Ovary (tissue), 10 donors: Measurements from ENCODE around the gene ABHD16B. TPM values are rescaled to one million over a fixed set of nuclear protein-coding genes. Genes with fewer than 3 reads are reported as not detected.
A peak's percentile ranks its signal among the peaks of the same experiment; 100 is the strongest.

Source experiments
- DNase-seq, 5 donors: peaks; one replicate each; pipeline ENCODE4 v3.0.0-alpha.2; 2019 to 2020
- H3K27ac ChIP-seq, 2 donors: fragments of 200-600 bp; one replicate each; pipeline versions ENCODE4 v1.5.1 to v1.8.0; 2019 to 2022
- H3K27me3 ChIP-seq: fragments of 200-600 bp; one replicate; pipeline ENCODE4 v1.8.0; 2022
- H3K36me3 ChIP-seq: fragments of 200-600 bp; sonication (generic); one replicate; pipeline ENCODE4 v1.5.1; 2019
- H3K4me1 ChIP-seq: one replicate; pipeline ENCODE4 v1.8.1; 2013; ENCODE audit warnings: mild to moderate bottlenecking, moderate library complexity; ENCODE audit not compliant: insufficient read depth
- H3K4me3 ChIP-seq: fragments of 200-600 bp; sonication (generic); one replicate; pipeline ENCODE4 v1.5.1; 2017
- H3K9me3 ChIP-seq, 2 donors: fragments of 200-600 bp in 1 of 2; sonication (generic) in 1 of 2; one replicate each; pipeline versions ENCODE4 v1.5.1 to v1.8.1; 2013 to 2019; ENCODE audit warnings: mild to moderate bottlenecking in 1 of 2, moderate library complexity in 1 of 2
- EP300 ChIP-seq: sonication (generic); formaldehyde crosslinking; IDR thresholded peaks from one replicate; pipeline ENCODE4 v1.6.1; 2017; ENCODE audit warnings: antibody characterized with exemption
- POLR2A ChIP-seq: fragments of 450-650 bp; IDR thresholded peaks from one replicate; pipeline ENCODE4 v1.6.1; 2017; ENCODE audit warnings: antibody characterized with exemption, mild to moderate bottlenecking, moderate library complexity
- WGBS, 3 donors: extraction: QIAGEN DNeasy Blood & Tissue Kit in 1 of 3; methylation state at CpG; one replicate each; pipeline versions ENCODE4 v1.1.5 to v1.1.7; 2013 to 2017; 5-methylcytosine and 5-hydroxymethylcytosine counted together
- intact Hi-C, 4 donors: fragments of 100-400 bp; cut with DNase I; formaldehyde crosslinking; loops; one replicate each; pipeline versions ENCODE4 v1.11.0 to v1.15.1; 2022 to 2023
- long read RNA-seq, 3 donors: library from polyadenylated mRNA in 2 of 3; unstranded in 2 of 3; transcript quantifications; one replicate each; pipeline ENCODE4 v2.0.0 and lab custom pipeline, GENCODE V29; 2021 to 2026
- polyA plus RNA-seq, 2 donors: library from polyadenylated mRNA; stranded (reverse); fragments of 200-250 nt in 1 of 2; fragments of 350-450 nt in 1 of 2; fragmentation: Illumina TruSeq in 1 of 2; extraction: RNeasy Lipid Tissue Mini Kit (QIAGEN cat#74804) in 1 of 2; gene quantifications; one replicate each; pipeline ENCODE4 v1.2.3, GENCODE V29; 2013 to 2014
- total RNA-seq, 7 donors: library from RNA; depleted of rRNA in 2 of 7; stranded (reverse); fragments of >200 nt in 2 of 7; fragmentation: NEBNext Ultra II Directional in 3 of 7; extraction: Animal tissue kit (Norgen Biotek cat#: 25700) in 3 of 7; gene quantifications; one replicate each; pipeline versions ENCODE4 v1.1.0 to v1.2.4, GENCODE V29; 2016 to 2023
- TF ChIP-seq, protein P1 (sequence below), 3 donors: fragments of 450-650 bp in 2 of 3; fragments of 200-600 bp in 1 of 3; IDR thresholded peaks; one replicate each; pipeline versions ENCODE4 v1.5.1 to v1.8.0; 2016 to 2022; ENCODE audit warnings: antibody characterized with exemption in 3 of 3, mild to moderate bottlenecking in 1 of 3
- donor health status: DM: no; HTN: no; CAD: no; lungs with moderate emphysema.
- donor health status: DM: no; HTN: no; CAD: no.
- donor health status: Bipolar disorder and iron deficiency.
- donor health status: DM: yes; HTN: yes; CAD: no.
- donor health status: DM: no; HTN: no; CAD: no.
- donor health status: DM: yes; HTN: yes; CAD: no.

ABHD16B gene
- not detected for total RNA-seq
- under 1 TPM in 1 of 2 donors, not detected in 1; 0.57 TPM for polyA plus RNA-seq
- long read RNA-seq, donor 1 = 0 reads
- long read RNA-seq, donor 2, transcript ABHD16B-201 (1 exons, 1,491 nt) = major isoform, 8 of 8 reads
- long read RNA-seq, donor 2, partial matches to known transcripts = 0 of 8 reads
- long read RNA-seq, donor 2, other reads (novel, unspliced or antisense) = 0 of 8 reads
- long read RNA-seq, donor 3 = 0 reads

GRCh38 chr20:63861365-63861934 lies at the start of gene ABHD16B:
TSS of gene ABHD16B (plus strand) at chr20:63861498. CDS start at chr20:63861541, 43 bp downstream.
- peaks cover 28% of the 10 kb centered on the region for H3K4me1 ChIP-seq
- no peaks in the 10 kb centered on the region for H3K36me3 ChIP-seq
- no peaks in the 10 kb centered on the region for H3K9me3 ChIP-seq
- H3K27ac ChIP-seq = no peak within 1 kb of the TSS
- no peak for TF ChIP-seq POLR2A
- no peak for TF ChIP-seq EP300
- TF ChIP-seq, protein P1, sequence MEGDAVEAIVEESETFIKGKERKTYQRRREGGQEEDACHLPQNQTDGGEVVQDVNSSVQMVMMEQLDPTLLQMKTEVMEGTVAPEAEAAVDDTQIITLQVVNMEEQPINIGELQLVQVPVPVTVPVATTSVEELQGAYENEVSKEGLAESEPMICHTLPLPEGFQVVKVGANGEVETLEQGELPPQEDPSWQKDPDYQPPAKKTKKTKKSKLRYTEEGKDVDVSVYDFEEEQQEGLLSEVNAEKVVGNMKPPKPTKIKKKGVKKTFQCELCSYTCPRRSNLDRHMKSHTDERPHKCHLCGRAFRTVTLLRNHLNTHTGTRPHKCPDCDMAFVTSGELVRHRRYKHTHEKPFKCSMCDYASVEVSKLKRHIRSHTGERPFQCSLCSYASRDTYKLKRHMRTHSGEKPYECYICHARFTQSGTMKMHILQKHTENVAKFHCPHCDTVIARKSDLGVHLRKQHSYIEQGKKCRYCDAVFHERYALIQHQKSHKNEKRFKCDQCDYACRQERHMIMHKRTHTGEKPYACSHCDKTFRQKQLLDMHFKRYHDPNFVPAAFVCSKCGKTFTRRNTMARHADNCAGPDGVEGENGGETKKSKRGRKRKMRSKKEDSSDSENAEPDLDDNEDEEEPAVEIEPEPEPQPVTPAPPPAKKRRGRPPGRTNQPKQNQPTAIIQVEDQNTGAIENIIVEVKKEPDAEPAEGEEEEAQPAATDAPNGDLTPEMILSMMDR (IDR thresholded peaks at IDR 0.05) = no peak
- no peak within 1 kb of the TSS for H3K4me3 ChIP-seq
- DNase-seq = peak in 1 of 5 donors; percentile 26
- intact Hi-C loops = loop anchor here (5.0 kb wide), 5 partner anchors 34 to 324 kb away; partner anchors contain the start of gene PTK6 (in 2 of the 4)
- no peaks in the 10 kb centered on the region for H3K27me3 ChIP-seq
- WGBS, 3 donors = 93 to 95% (median 94%) methylated on average over 19 to 59 of the region's 59 CpGs

GRCh38 chr20:63814891-63815614 lies 46.2 kb upstream of the ABHD16B start:
- Histone ChIP-seq H3K4me1 (peaks cover 16% of the 10 kb centered on the region), H3K36me3 (no peaks in the 10 kb centered on the region), H3K4me3 (no peak overlapping the region), H3K9me3 (no peaks in the 10 kb centered on the region), H3K27me3 (no peaks in the 10 kb centered on the region), H3K27ac (no peak overlapping the region)
- 72 to 81% (median 77%) methylated on average over 8 of the region's 8 CpGs for WGBS, 3 donors
- intact Hi-C loops = loop anchor here in 2 of 4 donors (5.0 kb wide), 2 partner anchors 33 to 47 kb away; partner anchors contain the start of gene ABHD16B (in 1 of the 2)
- TF ChIP-seq EP300 (no peak), POLR2A (no peak)
- TF ChIP-seq, protein P1 (IDR thresholded peaks at IDR 0.05) = no peak
- DNase-seq = no peak

DNA sequence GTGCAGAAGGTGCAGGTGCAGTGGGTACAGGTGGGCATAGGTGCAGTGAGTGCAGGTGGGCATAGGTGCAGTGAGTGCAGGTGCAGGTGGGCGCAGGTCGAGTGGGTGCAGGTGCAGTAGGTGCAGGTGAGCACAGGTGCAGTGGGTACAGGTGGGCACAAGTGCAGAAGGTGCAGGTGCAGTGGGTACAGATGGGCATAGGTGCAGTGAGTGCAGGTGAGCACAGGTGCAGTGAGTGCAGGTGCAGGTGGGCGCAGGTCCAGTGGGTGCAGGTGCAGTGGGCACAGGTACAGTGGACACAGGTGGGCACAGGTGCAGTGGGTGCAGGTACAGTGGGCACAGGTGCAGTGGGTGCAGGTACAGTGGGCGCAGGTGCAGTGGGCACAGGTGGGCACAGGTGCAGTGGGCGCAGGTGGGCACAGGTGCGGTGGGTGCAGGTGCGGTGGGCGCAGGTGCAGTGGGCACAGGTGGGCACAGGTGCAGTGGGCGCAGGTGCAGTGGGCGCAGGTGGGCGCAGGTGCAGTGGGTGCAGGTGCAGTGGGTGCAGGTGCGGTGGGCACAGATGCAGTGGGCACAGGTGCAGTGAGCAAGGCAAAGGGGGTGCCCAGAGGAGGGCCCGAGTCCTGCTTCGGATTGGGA lies 45.6 kb upstream of the ABHD16B start:
- Histone ChIP-seq H3K4me3 (no peak overlapping the region), H3K27me3 (no peaks in the 10 kb centered on the region), H3K4me1 (peaks cover 14% of the 10 kb centered on the region), H3K9me3 (no peaks in the 10 kb centered on the region), H3K36me3 (no peaks in the 10 kb centered on the region), H3K27ac (no peak overlapping the region)
- WGBS, 3 donors = 79 to 82% (median 81%) methylated on average over 14 of the region's 14 CpGs
- TF ChIP-seq, protein P1 (IDR thresholded peaks at IDR 0.05) = no peak
- no peak for DNase-seq
- intact Hi-C loops = loop anchor here in 2 of 4 donors (5.0 kb wide), 2 partner anchors 33 to 47 kb away; partner anchors contain the start of gene ABHD16B (in 1 of the 2)

DNA sequence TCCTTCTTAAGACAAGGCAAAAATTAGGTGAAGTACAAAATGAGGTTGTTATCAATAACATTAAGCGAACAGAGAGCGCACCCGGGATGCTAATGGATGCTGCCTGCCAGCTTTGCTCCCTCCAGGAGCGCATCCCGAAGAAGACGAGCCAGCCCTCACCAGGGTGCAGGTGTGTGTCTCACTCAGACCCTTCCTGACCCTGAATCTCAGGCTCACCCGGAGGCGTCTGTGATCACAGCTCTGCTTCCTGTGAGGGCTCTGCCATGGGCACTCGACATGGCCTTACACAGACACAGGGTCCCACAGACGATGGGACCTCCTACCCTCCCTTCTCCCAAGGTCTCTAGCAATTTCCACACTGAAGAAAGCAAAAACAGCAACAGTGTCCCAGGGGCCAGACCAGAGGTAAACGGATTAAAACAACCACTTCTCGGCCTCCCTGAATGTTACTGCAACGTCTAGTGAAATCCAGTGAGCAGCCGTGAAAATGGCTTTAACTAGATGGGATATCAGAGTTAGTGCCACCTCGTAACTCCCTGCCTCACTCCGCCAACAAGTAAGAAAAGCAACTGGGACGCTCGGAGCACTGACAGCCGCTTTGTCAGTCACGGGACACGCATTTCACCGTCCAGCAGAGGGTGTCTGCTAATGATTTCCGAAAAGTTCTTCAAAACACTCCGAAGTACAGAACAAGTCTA lies 41.9 kb upstream of the ABHD16B start:
- no peak overlapping the region for H3K4me3 ChIP-seq
- intact Hi-C loops = loop anchor here in 2 of 4 donors (5.0 kb wide), 2 partner anchors 37 to 43 kb away; partner anchors contain the start of gene ABHD16B (in 1 of the 2)
- peak overlapping the region; percentile 3 to 6 for H3K27ac ChIP-seq
- no peaks in the 10 kb centered on the region for H3K36me3 ChIP-seq
- no peaks in the 10 kb centered on the region for H3K27me3 ChIP-seq
- 27 to 36% (median 32%) methylated on average over 24 of the region's 24 CpGs for WGBS, 3 donors
- TF ChIP-seq, protein P1 (IDR thresholded peaks at IDR 0.05) = peak; percentile 25 to 44 (median 38)
- no peak for TF ChIP-seq EP300
- TF ChIP-seq POLR2A = no peak
- H3K9me3 ChIP-seq = no peaks in the 10 kb centered on the region
- DNase-seq = peak in 2 of 5 donors; percentile 65 to 73
- peaks cover 8% of the 10 kb centered on the region for H3K4me1 ChIP-seq
